ENCODE results near the gene LAMB2.

DNA sequence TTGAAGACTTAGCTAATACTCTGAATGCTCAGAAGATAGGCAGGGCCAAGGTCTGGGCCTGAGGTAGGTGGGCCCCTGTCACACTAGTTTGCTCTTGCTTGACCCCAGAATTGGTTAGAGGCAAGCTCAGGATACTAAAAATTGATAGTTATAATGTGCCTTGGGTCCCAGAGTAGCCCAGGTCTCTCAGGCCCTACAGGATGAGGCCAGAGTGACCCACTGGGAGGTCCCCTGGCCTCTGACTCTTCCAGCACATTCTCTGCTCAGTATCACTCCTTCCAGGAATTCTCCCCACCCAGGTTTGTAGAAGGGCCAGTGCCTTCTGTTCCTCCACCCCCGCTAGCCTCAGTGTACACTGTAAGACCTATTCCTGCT lies 37.9 kb upstream of the LAMB2 start:
- TF ChIP-seq, protein P1, sequence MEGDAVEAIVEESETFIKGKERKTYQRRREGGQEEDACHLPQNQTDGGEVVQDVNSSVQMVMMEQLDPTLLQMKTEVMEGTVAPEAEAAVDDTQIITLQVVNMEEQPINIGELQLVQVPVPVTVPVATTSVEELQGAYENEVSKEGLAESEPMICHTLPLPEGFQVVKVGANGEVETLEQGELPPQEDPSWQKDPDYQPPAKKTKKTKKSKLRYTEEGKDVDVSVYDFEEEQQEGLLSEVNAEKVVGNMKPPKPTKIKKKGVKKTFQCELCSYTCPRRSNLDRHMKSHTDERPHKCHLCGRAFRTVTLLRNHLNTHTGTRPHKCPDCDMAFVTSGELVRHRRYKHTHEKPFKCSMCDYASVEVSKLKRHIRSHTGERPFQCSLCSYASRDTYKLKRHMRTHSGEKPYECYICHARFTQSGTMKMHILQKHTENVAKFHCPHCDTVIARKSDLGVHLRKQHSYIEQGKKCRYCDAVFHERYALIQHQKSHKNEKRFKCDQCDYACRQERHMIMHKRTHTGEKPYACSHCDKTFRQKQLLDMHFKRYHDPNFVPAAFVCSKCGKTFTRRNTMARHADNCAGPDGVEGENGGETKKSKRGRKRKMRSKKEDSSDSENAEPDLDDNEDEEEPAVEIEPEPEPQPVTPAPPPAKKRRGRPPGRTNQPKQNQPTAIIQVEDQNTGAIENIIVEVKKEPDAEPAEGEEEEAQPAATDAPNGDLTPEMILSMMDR (IDR thresholded peaks at IDR 0.05), result no peak
- TF ChIP-seq POLR2A (IDR thresholded peaks at IDR 0.05) (no peak), POLR2AphosphoS5 (IDR thresholded peaks at IDR 0.05) (no peak), EP300 (IDR thresholded peaks at IDR 0.05) (no peak)
